Suprapubic skin (tissue), 4 donors: ENCODE measurements around the gene SEC14L3. TPM values are rescaled to one million over a fixed set of nuclear protein-coding genes. Genes with fewer than 3 reads are reported as not detected.
"Not testable (repeated sequence)": the region's sequence is repeated elsewhere in the genome, so short reads cannot be mapped to it uniquely, and the experiment has no call there.

ENCODE experiments used
- DNase-seq, 2 donors: peaks; one replicate each; pipeline ENCODE4 v3.0.0-alpha.2; 2019; ENCODE audit warnings: low spot score in 2 of 2
- H3K27ac ChIP-seq: fragments of 200-600 bp; sonication (generic); one replicate; pipeline ENCODE4 v1.5.1; 2019
- H3K27me3 ChIP-seq: fragments of 200-600 bp; sonication (generic); one replicate; pipeline ENCODE4 v1.5.1; 2019
- H3K36me3 ChIP-seq: fragments of 200-600 bp; sonication (generic); one replicate; pipeline ENCODE4 v1.5.1; 2019
- H3K4me1 ChIP-seq: fragments of 200-600 bp; sonication (generic); one replicate; pipeline ENCODE4 v1.5.1; 2019
- H3K4me3 ChIP-seq: fragments of 200-600 bp; sonication (generic); one replicate; pipeline ENCODE4 v1.5.1; 2019; ENCODE audit warnings: mild to moderate bottlenecking
- H3K9me3 ChIP-seq: fragments of 200-600 bp; sonication (generic); one replicate; pipeline ENCODE4 v1.5.1; 2019
- EP300 ChIP-seq: sonication (generic); formaldehyde crosslinking; IDR thresholded peaks from one replicate; pipeline ENCODE4 v1.6.1; 2017; ENCODE audit warnings: antibody characterized with exemption
- POLR2A ChIP-seq, 2 donors: fragments of 450-650 bp; IDR thresholded peaks; one replicate each; pipeline ENCODE4 v1.6.1; 2017; ENCODE audit warnings: antibody characterized with exemption in 2 of 2, mild to moderate bottlenecking in 2 of 2, moderate library complexity in 2 of 2
- POLR2AphosphoS5 ChIP-seq, 3 donors: sonication (generic); formaldehyde crosslinking; IDR thresholded peaks; one replicate each; pipeline ENCODE4 v1.6.1; 2017; ENCODE audit warnings: antibody characterized with exemption in 3 of 3
- WGBS: methylation state at CpG from one replicate; pipeline ENCODE4 v1.1.5; 2018; 5-methylcytosine and 5-hydroxymethylcytosine counted together
- total RNA-seq, 4 donors: library from RNA; depleted of rRNA; stranded (reverse); fragments of >200 nt; gene quantifications; one replicate each; pipeline ENCODE4 v1.1.0, GENCODE V29; 2016
- TF ChIP-seq, protein P1 (sequence below), 2 donors: fragments of 200-600 bp in 1 of 2; fragments of 450-650 bp in 1 of 2; sonication (generic) in 1 of 2; IDR thresholded peaks; one replicate each; pipeline ENCODE4 v1.5.1; 2016 to 2019; ENCODE audit warnings: antibody characterized with exemption in 2 of 2, mild to moderate bottlenecking in 1 of 2, moderate library complexity in 1 of 2

SEC14L3 gene
- total RNA-seq, 4 donors from 2014 or later: not detected

- no peak for DNase-seq
- Histone ChIP-seq H3K4me3 (no peak overlapping the region), H3K27ac (no peak overlapping the region), H3K4me1 (no peaks in the 10 kb centered on the region), H3K36me3 (no peaks in the 10 kb centered on the region), H3K27me3 (no peaks in the 10 kb centered on the region), H3K9me3 (no peaks in the 10 kb centered on the region)
- 45% methylated on average over 4 of the region's 8 CpGs for WGBS
- TF ChIP-seq POLR2AphosphoS5 (IDR thresholded peaks at IDR 0.05): no peak
- no peak for TF ChIP-seq EP300
- TF ChIP-seq, protein P1, sequence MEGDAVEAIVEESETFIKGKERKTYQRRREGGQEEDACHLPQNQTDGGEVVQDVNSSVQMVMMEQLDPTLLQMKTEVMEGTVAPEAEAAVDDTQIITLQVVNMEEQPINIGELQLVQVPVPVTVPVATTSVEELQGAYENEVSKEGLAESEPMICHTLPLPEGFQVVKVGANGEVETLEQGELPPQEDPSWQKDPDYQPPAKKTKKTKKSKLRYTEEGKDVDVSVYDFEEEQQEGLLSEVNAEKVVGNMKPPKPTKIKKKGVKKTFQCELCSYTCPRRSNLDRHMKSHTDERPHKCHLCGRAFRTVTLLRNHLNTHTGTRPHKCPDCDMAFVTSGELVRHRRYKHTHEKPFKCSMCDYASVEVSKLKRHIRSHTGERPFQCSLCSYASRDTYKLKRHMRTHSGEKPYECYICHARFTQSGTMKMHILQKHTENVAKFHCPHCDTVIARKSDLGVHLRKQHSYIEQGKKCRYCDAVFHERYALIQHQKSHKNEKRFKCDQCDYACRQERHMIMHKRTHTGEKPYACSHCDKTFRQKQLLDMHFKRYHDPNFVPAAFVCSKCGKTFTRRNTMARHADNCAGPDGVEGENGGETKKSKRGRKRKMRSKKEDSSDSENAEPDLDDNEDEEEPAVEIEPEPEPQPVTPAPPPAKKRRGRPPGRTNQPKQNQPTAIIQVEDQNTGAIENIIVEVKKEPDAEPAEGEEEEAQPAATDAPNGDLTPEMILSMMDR (IDR thresholded peaks at IDR 0.05): no peak
- no peak for TF ChIP-seq POLR2A (IDR thresholded peaks at IDR 0.05)
Observed at GRCh38 chr22:30457981-30458380, 13.8 kb downstream of the SEC14L3 start.

DNA sequence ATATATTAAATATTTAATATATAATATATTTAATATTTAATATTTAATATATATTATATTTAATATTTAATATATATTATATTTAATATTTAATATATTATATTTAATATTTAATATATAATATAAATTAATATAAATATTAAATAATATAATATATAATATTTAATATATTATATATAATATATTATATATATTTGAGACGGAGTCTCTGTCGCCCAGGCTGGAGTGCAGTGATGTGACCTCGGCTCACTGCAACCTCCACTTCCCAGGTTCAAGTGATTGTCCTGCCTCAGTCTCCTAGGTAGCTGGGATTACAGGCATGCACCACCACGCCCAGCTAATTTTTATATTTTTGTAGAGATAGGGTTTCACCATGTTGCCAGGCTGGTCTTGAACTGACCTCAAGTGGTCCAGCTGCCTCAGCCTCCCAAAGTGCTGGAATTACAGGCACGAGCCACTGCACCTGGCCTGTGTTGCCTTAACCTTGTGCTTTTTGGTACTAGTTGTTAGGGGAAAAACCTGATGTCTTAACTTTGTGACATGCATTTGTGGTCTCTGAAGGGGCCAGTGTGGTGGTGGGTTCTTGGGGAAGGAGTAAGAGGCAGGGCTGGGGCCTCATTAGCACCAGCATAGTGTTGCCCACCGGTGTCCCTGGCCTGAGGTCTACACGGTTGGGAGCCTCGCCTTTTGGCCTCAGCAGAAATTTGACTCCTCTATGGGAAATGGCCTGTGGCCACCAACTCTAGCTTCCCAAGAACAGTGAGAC lies 16.6 kb downstream of the SEC14L3 start:
- no peak overlapping the region for H3K27ac ChIP-seq
- no peak overlapping the region for H3K4me3 ChIP-seq
- TF ChIP-seq EP300: no peak
- TF ChIP-seq POLR2A (IDR thresholded peaks at IDR 0.05): no peak
- TF ChIP-seq, protein P1 (IDR thresholded peaks at IDR 0.05): no peak
- H3K9me3 ChIP-seq: no peaks in the 10 kb centered on the region
- no peaks in the 10 kb centered on the region for H3K4me1 ChIP-seq
- DNase-seq: no peak
- no peaks in the 10 kb centered on the region for H3K36me3 ChIP-seq
- no peaks in the 10 kb centered on the region for H3K27me3 ChIP-seq
- 89% methylated on average over 8 of the region's 8 CpGs for WGBS

- DNase-seq: no peak
- no peak overlapping the region for H3K27ac ChIP-seq
- 77% methylated on average over 6 of the region's 6 CpGs for WGBS
Observed at GRCh38 chr22:30453731-30454510, 17.9 kb downstream of the SEC14L3 start.

DNA sequence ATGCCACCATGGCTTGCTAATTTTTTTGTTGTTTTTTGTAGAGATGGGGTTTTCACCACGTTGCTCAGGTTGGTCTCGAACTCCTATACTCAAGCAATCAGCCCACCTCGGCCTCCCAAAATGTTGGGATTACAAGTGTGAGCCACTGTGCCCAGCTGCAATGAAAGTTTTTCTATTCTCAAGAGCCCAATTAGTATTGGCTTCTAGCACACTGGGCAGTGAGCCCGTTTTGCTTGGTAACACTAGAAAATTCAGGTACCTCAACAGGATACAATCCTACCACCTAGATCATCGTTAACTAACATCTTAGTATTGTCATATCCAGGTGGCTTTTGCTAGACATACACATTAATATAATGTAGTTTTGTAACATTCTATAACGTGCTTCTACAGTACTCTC lies 19.0 kb downstream of the SEC14L3 start:
- H3K36me3 ChIP-seq: no peaks in the 10 kb centered on the region
- TF ChIP-seq POLR2AphosphoS5 (IDR thresholded peaks at IDR 0.05) (no peak), EP300 (no peak), POLR2A (IDR thresholded peaks at IDR 0.05) (no peak)
- TF ChIP-seq, protein P1 (IDR thresholded peaks at IDR 0.05): no peak
- no peak overlapping the region for H3K4me3 ChIP-seq
- WGBS: 85% methylated on average over 6 of the region's 6 CpGs
- no peaks in the 10 kb centered on the region for H3K27me3 ChIP-seq
- no peaks in the 10 kb centered on the region for H3K4me1 ChIP-seq
- no peak for DNase-seq
- no peak overlapping the region for H3K27ac ChIP-seq
- H3K9me3 ChIP-seq: no peaks in the 10 kb centered on the region

More at GRCh38 chr22:30453731-30454510, 17.9 kb downstream of the SEC14L3 start:
- TF ChIP-seq POLR2A (IDR thresholded peaks at IDR 0.05): no peak
- H3K4me1 ChIP-seq: no peaks in the 10 kb centered on the region
- H3K27me3 ChIP-seq: no peaks in the 10 kb centered on the region
- H3K9me3 ChIP-seq: no peaks in the 10 kb centered on the region
- no peak overlapping the region for H3K4me3 ChIP-seq
- no peaks in the 10 kb centered on the region for H3K36me3 ChIP-seq

DNA sequence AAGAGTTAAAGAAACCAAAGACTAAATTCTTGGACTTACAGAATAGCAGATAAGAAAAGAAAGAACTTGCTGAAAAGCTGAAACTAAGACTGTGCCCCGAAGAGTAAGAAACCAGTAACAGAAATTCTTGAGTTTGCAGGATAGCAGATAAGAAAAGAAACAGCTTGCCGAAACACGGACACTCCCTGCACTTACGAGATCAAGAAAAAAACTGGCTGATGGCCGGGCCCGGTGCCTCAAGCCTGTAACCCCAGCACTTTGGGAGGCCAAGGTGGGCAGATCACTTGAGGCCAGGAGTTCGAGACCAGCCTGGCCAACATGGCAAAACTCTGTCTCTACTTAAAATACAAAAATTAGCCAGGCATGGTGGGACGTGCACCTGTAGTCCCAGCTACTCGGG lies 20.3 kb downstream of the SEC14L3 start:
- not testable (repeated sequence) for H3K4me3 ChIP-seq, H3K27ac ChIP-seq, DNase-seq, H3K4me1 ChIP-seq, H3K9me3 ChIP-seq, H3K36me3 ChIP-seq, H3K27me3 ChIP-seq
- WGBS: 31% methylated on average over 8 of the region's 9 CpGs

- H3K4me1 ChIP-seq: peaks cover 4% of the 10 kb centered on the region
- no peak overlapping the region for H3K27ac ChIP-seq
- no peak overlapping the region for H3K4me3 ChIP-seq
- no peaks in the 10 kb centered on the region for H3K27me3 ChIP-seq
- no peak for DNase-seq
- 84% methylated on average over 3 of the region's 3 CpGs for WGBS
- no peaks in the 10 kb centered on the region for H3K36me3 ChIP-seq
- TF ChIP-seq EP300: no peak
- TF ChIP-seq, protein P1 (IDR thresholded peaks at IDR 0.05): no peak
- TF ChIP-seq POLR2AphosphoS5 (IDR thresholded peaks at IDR 0.05): no peak
- no peak for TF ChIP-seq POLR2A (IDR thresholded peaks at IDR 0.05)
- H3K9me3 ChIP-seq: no peaks in the 10 kb centered on the region
Observed at GRCh38 chr22:30447656-30448055, 24.2 kb downstream of the SEC14L3 start.
